Smooth muscle cell (in vitro differentiated cells): ENCODE results near the gene SERINC5. TPM values are rescaled to one million over a fixed set of nuclear protein-coding genes. Genes with fewer than 3 reads are reported as not detected.

Experiments used
- polyA plus RNA-seq: library from polyadenylated mRNA; unstranded; fragments of >200 nt; fragmentation: Nextera tagmentation; extraction: Ambion mirVana; gene quantifications from 2 replicates; pipeline ENCODE4 v1.2.1, GENCODE V29; 2016
- total RNA-seq: library from RNA; depleted of rRNA; stranded (reverse); fragments of >200 nt; gene quantifications from 2 replicates; pipeline ENCODE4 v1.2.3, GENCODE V29; 2014

The SERINC5 gene
- total and polyA plus RNA-seq, 2 experiments from 2014 or later, result 4.5 to 37.0 TPM

Other genes with a start within 250 kb of the SERINC5 start
- gene THBS4, start 220.7 kb downstream of the SERINC5 start, total RNA-seq, result 2.9 TPM in 1 of 2 replicates, not detected in the other
- gene THBS4, start 220.7 kb downstream of the SERINC5 start, polyA plus RNA-seq, result 0.61 and 0.74 TPM in 2 replicates
- not detected in 2 replicates for gene SPZ1, start 64.0 kb upstream of the SERINC5 start, total RNA-seq
- not detected in 2 replicates for gene SPZ1, start 64.0 kb upstream of the SERINC5 start, polyA plus RNA-seq
- 40.9 and 52.4 TPM in 2 replicates for gene ZFYVE16, start 152.0 kb upstream of the SERINC5 start, total RNA-seq
- gene ZFYVE16, start 152.0 kb upstream of the SERINC5 start, polyA plus RNA-seq, result 16.5 and 18.9 TPM in 2 replicates
- gene FAM151B, start 232.1 kb upstream of the SERINC5 start, total RNA-seq, result 5.9 and 6.2 TPM in 2 replicates
- gene FAM151B, start 232.1 kb upstream of the SERINC5 start, polyA plus RNA-seq, result 0.92 and 3.7 TPM in 2 replicates